SJCRH30 (cell line): ENCODE measurements around the gene MEGF11. TPM values are rescaled to one million over a fixed set of nuclear protein-coding genes. Genes with fewer than 3 reads are reported as not detected.
"Not testable (repeated sequence)": the region's sequence is repeated elsewhere in the genome, so short reads cannot be mapped to it uniquely, and the experiment has no call there.

Source experiments
- DNase-seq, 2 experiments: peaks; one replicate each; pipeline ENCODE4 v3.0.0-alpha.2; 2015 to 2020
- H3K27ac ChIP-seq: fragments of 250-450 bp; sonication (Bioruptor Pico); 2 replicates; pipeline ENCODE4 v1.5.1; 2020; ENCODE audit warnings: mild to moderate bottlenecking, moderate library complexity
- H3K27me3 ChIP-seq: fragments of 250-450 bp; sonication (Bioruptor Pico); 2 replicates; pipeline ENCODE4 v1.5.1; 2020; ENCODE audit warnings: mild to moderate bottlenecking, moderate library complexity
- H3K36me3 ChIP-seq: fragments of 250-450 bp; sonication (Bioruptor Pico); 2 replicates; pipeline ENCODE4 v1.5.1; 2020; ENCODE audit warnings: mild to moderate bottlenecking, moderate library complexity
- H3K4me1 ChIP-seq: fragments of 250-450 bp; sonication (Bioruptor Pico); 2 replicates; pipeline ENCODE4 v1.5.1; 2020; ENCODE audit warnings: mild to moderate bottlenecking, moderate library complexity
- H3K4me3 ChIP-seq: fragments of 250-450 bp; sonication (Bioruptor Pico); 2 replicates; pipeline ENCODE4 v1.5.1; 2020; ENCODE audit warnings: mild to moderate bottlenecking, moderate library complexity
- H3K9me3 ChIP-seq: fragments of 250-450 bp; sonication (Bioruptor Pico); replicated peaks from 2 replicates; pipeline ENCODE4 v1.5.1; 2020; ENCODE audit warnings: mild to moderate bottlenecking, moderate library complexity
- total RNA-seq: library from RNA; depleted of rRNA; stranded (reverse); fragments of >200 nt; shearing (Covaris generic); gene quantifications from 2 replicates; pipeline ENCODE4 v1.2.3, GENCODE V29; 2014

Gene MEGF11
- total RNA-seq, 1 experiment from 2014 or later = 8.7 TPM

- peak; percentile 44 to 52 for DNase-seq
Observed at GRCh38 chr15:66254951-66255676, 1.6 kb upstream of the MEGF11 start.

GRCh38 chr15:66254089-66254950 is 770 bp upstream of the MEGF11 start:
- Histone ChIP-seq H3K27ac (no peak overlapping the region; the same call in 1 of the 2 replicates), H3K27me3 (no peaks in the 10 kb centered on the region), H3K4me3 (peak overlapping the region; percentile 63), H3K4me1 (peaks cover 8% of the 10 kb centered on the region), H3K9me3 (no peaks in the 10 kb centered on the region), H3K36me3 (no peaks in the 10 kb centered on the region)
- peak; percentile 34 to 47 for DNase-seq

More at GRCh38 chr15:66254951-66255676, 1.6 kb upstream of the MEGF11 start:
- Histone ChIP-seq H3K4me3 (peak overlapping the region; percentile 63), H3K9me3 (no peaks in the 10 kb centered on the region), H3K27me3 (no peaks in the 10 kb centered on the region), H3K4me1 (peaks cover 8% of the 10 kb centered on the region), H3K36me3 (no peaks in the 10 kb centered on the region), H3K27ac (no peak overlapping the region)

GRCh38 chr15:66252685-66253417 is 699 bp downstream of the MEGF11 start:
- Histone ChIP-seq H3K4me3 (peak overlapping the region; percentile 63), H3K4me1 (peaks cover 8% of the 10 kb centered on the region), H3K36me3 (no peaks in the 10 kb centered on the region), H3K27ac (no peak overlapping the region), H3K9me3 (no peaks in the 10 kb centered on the region), H3K27me3 (no peaks in the 10 kb centered on the region)
- peak; percentile 60 to 71 for DNase-seq

GRCh38 chr15:66251790-66252684 is 1.5 kb downstream of the MEGF11 start:
- peak; percentile 75 to 83 for DNase-seq
- Histone ChIP-seq H3K4me3 (peak overlapping the region; percentile 63), H3K27ac (no peak overlapping the region), H3K36me3 (no peaks in the 10 kb centered on the region), H3K4me1 (peaks cover 8% of the 10 kb centered on the region), H3K9me3 (no peaks in the 10 kb centered on the region), H3K27me3 (no peaks in the 10 kb centered on the region)

- no peak for DNase-seq
- Histone ChIP-seq H3K4me1 (peaks cover 8% of the 10 kb centered on the region), H3K36me3 (no peaks in the 10 kb centered on the region), H3K9me3 (no peaks in the 10 kb centered on the region), H3K27me3 (no peaks in the 10 kb centered on the region), H3K27ac (no peak overlapping the region), H3K4me3 (peak overlapping the region; percentile 63; the same call in 1 of the 2 replicates)
Observed at GRCh38 chr15:66251065-66251789, 2.3 kb downstream of the MEGF11 start.

GRCh38 chr15:66249605-66250174 is 3.9 kb downstream of the MEGF11 start:
- no peaks in the 10 kb centered on the region for H3K4me1 ChIP-seq
- no peak overlapping the region for H3K4me3 ChIP-seq
- no peaks in the 10 kb centered on the region for H3K9me3 ChIP-seq
- no peak overlapping the region for H3K27ac ChIP-seq
- no peak for DNase-seq
- H3K27me3 ChIP-seq = no peaks in the 10 kb centered on the region
- H3K36me3 ChIP-seq = no peaks in the 10 kb centered on the region

- DNase-seq = no peak
- H3K27me3 ChIP-seq = no peaks in the 10 kb centered on the region
Observed at GRCh38 chr15:66246937-66247336, 6.6 kb downstream of the MEGF11 start.

GRCh38 chr15:66245832-66246231 is 7.7 kb downstream of the MEGF11 start:
- not testable (repeated sequence) for H3K9me3 ChIP-seq, H3K4me1 ChIP-seq, H3K4me3 ChIP-seq, H3K36me3 ChIP-seq, H3K27ac ChIP-seq, DNase-seq, H3K27me3 ChIP-seq

More at GRCh38 chr15:66246937-66247336, 6.6 kb downstream of the MEGF11 start:
- Histone ChIP-seq H3K4me3 (no peak overlapping the region), H3K27ac (no peak overlapping the region), H3K9me3 (no peaks in the 10 kb centered on the region), H3K4me1 (no peaks in the 10 kb centered on the region), H3K36me3 (no peaks in the 10 kb centered on the region)

GRCh38 chr15:66241908-66242285 is 11.7 kb downstream of the MEGF11 start:
- H3K4me1 ChIP-seq = no peaks in the 10 kb centered on the region
- H3K27ac ChIP-seq = no peak overlapping the region
- H3K27me3 ChIP-seq = no peaks in the 10 kb centered on the region
- no peak overlapping the region for H3K4me3 ChIP-seq
- no peak for DNase-seq
- H3K9me3 ChIP-seq = no peaks in the 10 kb centered on the region
- H3K36me3 ChIP-seq = no peaks in the 10 kb centered on the region

GRCh38 chr15:66241087-66241907 is 12.3 kb downstream of the MEGF11 start:
- no peak overlapping the region for H3K27ac ChIP-seq
- H3K4me1 ChIP-seq = no peaks in the 10 kb centered on the region
- H3K4me3 ChIP-seq = no peak overlapping the region
- H3K36me3 ChIP-seq = no peaks in the 10 kb centered on the region
- DNase-seq = no peak
- H3K27me3 ChIP-seq = no peaks in the 10 kb centered on the region
- no peaks in the 10 kb centered on the region for H3K9me3 ChIP-seq

- Histone ChIP-seq H3K36me3 (no peaks in the 10 kb centered on the region), H3K27me3 (no peaks in the 10 kb centered on the region), H3K4me3 (no peak overlapping the region), H3K9me3 (no peaks in the 10 kb centered on the region), H3K27ac (no peak overlapping the region), H3K4me1 (no peaks in the 10 kb centered on the region)
- no peak for DNase-seq
Observed at GRCh38 chr15:66240240-66240794, 13.2 kb downstream of the MEGF11 start.

GRCh38 chr15:66239514-66239913 is 14.0 kb downstream of the MEGF11 start:
- H3K27ac ChIP-seq = no peak overlapping the region
- no peak overlapping the region for H3K4me3 ChIP-seq
- no peaks in the 10 kb centered on the region for H3K36me3 ChIP-seq
- H3K4me1 ChIP-seq = no peaks in the 10 kb centered on the region
- H3K27me3 ChIP-seq = no peaks in the 10 kb centered on the region
- H3K9me3 ChIP-seq = no peaks in the 10 kb centered on the region
- DNase-seq = no peak
